Measurements from ENCODE around the gene USP1. TPM values are rescaled to one million over a fixed set of nuclear protein-coding genes. Genes with fewer than 3 reads are reported as not detected.
A peak's percentile ranks its signal among the peaks of the same experiment; 100 is the strongest.

USP1 gene
- 13.6 TPM for total RNA-seq (ENCODE audit: unreplicated experiment)
- long read RNA-seq, partial matches to known transcripts = 7 of 8 reads
- long read RNA-seq, other reads (novel, unspliced or antisense) = 0 of 8 reads

- Mint-ChIP-seq H3K9me3 (ENCODE audit: unreplicated experiment) (peaks cover 16% of the 10 kb centered on the region), H3K36me3 (ENCODE audit: unreplicated experiment) (no peaks in the 10 kb centered on the region), H3K4me3 (ENCODE audit: unreplicated experiment) (peak within 1 kb of the TSS; percentile 96), H3K27ac (ENCODE audit: unreplicated experiment) (peak within 1 kb of the TSS; percentile 97), H3K27me3 (ENCODE audit: unreplicated experiment) (peaks cover 9% of the 10 kb centered on the region), H3K4me1 (ENCODE audit: low read depth, unreplicated experiment) (peaks cover 10% of the 10 kb centered on the region)
- peak; percentile 94 for DNase-seq
- no peak for TF ChIP-seq CTCF (IDR thresholded peaks at IDR 0.05; ENCODE audit: partially characterized antibody, unreplicated experiment)
Observed at GRCh38 chr1:62436466-62437272, at the start of gene USP1. Gene USP1 (plus strand): TSS chr1:62437049. CDS start chr1:62439868, 2,819 bp downstream.

- no peak for DNase-seq
- no peak overlapping the region for H3K4me3 Mint-ChIP-seq (ENCODE audit: unreplicated experiment)
- TF ChIP-seq CTCF (IDR thresholded peaks at IDR 0.05; ENCODE audit: partially characterized antibody, unreplicated experiment) = no peak
- H3K27ac Mint-ChIP-seq (ENCODE audit: unreplicated experiment) = no peak overlapping the region
- H3K4me1 Mint-ChIP-seq (ENCODE audit: low read depth, unreplicated experiment) = no peaks in the 10 kb centered on the region
- no peaks in the 10 kb centered on the region for H3K36me3 Mint-ChIP-seq (ENCODE audit: unreplicated experiment)
- H3K27me3 Mint-ChIP-seq (ENCODE audit: unreplicated experiment) = peaks cover 2% of the 10 kb centered on the region
- H3K9me3 Mint-ChIP-seq (ENCODE audit: unreplicated experiment) = no peaks in the 10 kb centered on the region
Observed at GRCh38 chr1:62389531-62389930, 47.3 kb upstream of the USP1 start.

GRCh38 chr1:62390071-62390470 lies 46.8 kb upstream of the USP1 start:
- DNase-seq = no peak
- no peak for TF ChIP-seq CTCF (IDR thresholded peaks at IDR 0.05; ENCODE audit: partially characterized antibody, unreplicated experiment)
- H3K36me3 Mint-ChIP-seq (ENCODE audit: unreplicated experiment) = no peaks in the 10 kb centered on the region
- H3K4me3 Mint-ChIP-seq (ENCODE audit: unreplicated experiment) = no peak overlapping the region
- peaks cover 4% of the 10 kb centered on the region for H3K27me3 Mint-ChIP-seq (ENCODE audit: unreplicated experiment)
- H3K9me3 Mint-ChIP-seq (ENCODE audit: unreplicated experiment) = no peaks in the 10 kb centered on the region
- no peak overlapping the region for H3K27ac Mint-ChIP-seq (ENCODE audit: unreplicated experiment)
- no peaks in the 10 kb centered on the region for H3K4me1 Mint-ChIP-seq (ENCODE audit: low read depth, unreplicated experiment)

- Mint-ChIP-seq H3K27me3 (ENCODE audit: unreplicated experiment) (peaks cover 5% of the 10 kb centered on the region), H3K9me3 (ENCODE audit: unreplicated experiment) (no peaks in the 10 kb centered on the region), H3K4me3 (ENCODE audit: unreplicated experiment) (no peak overlapping the region), H3K36me3 (ENCODE audit: unreplicated experiment) (no peaks in the 10 kb centered on the region), H3K4me1 (ENCODE audit: low read depth, unreplicated experiment) (no peaks in the 10 kb centered on the region), H3K27ac (ENCODE audit: unreplicated experiment) (no peak overlapping the region)
- TF ChIP-seq CTCF (IDR thresholded peaks at IDR 0.05; ENCODE audit: partially characterized antibody, unreplicated experiment) = peak; percentile 84
- peak; percentile 65 for DNase-seq
Observed at GRCh38 chr1:62391369-62391971, 45.4 kb upstream of the USP1 start.

- H3K36me3 Mint-ChIP-seq (ENCODE audit: unreplicated experiment) = no peaks in the 10 kb centered on the region
- peaks cover 5% of the 10 kb centered on the region for H3K27me3 Mint-ChIP-seq (ENCODE audit: unreplicated experiment)
- no peak for TF ChIP-seq CTCF (IDR thresholded peaks at IDR 0.05; ENCODE audit: partially characterized antibody, unreplicated experiment)
- DNase-seq = no peak
- H3K4me3 Mint-ChIP-seq (ENCODE audit: unreplicated experiment) = no peak overlapping the region
- no peak overlapping the region for H3K27ac Mint-ChIP-seq (ENCODE audit: unreplicated experiment)
- no peaks in the 10 kb centered on the region for H3K4me1 Mint-ChIP-seq (ENCODE audit: low read depth, unreplicated experiment)
- no peaks in the 10 kb centered on the region for H3K9me3 Mint-ChIP-seq (ENCODE audit: unreplicated experiment)
Observed at GRCh38 chr1:62392951-62393350, 43.9 kb upstream of the USP1 start.

Measured in glutamatergic neuron (in vitro differentiated cells).